ENCODE data around the gene CAP1. TPM values are rescaled to one million over a fixed set of nuclear protein-coding genes. Genes with fewer than 3 reads are reported as not detected.
A peak's percentile ranks its signal among the peaks of the same experiment; 100 is the strongest.

CAP1 gene
- total RNA-seq, 1 experiment from 2014 or later: 642 TPM

DNA sequence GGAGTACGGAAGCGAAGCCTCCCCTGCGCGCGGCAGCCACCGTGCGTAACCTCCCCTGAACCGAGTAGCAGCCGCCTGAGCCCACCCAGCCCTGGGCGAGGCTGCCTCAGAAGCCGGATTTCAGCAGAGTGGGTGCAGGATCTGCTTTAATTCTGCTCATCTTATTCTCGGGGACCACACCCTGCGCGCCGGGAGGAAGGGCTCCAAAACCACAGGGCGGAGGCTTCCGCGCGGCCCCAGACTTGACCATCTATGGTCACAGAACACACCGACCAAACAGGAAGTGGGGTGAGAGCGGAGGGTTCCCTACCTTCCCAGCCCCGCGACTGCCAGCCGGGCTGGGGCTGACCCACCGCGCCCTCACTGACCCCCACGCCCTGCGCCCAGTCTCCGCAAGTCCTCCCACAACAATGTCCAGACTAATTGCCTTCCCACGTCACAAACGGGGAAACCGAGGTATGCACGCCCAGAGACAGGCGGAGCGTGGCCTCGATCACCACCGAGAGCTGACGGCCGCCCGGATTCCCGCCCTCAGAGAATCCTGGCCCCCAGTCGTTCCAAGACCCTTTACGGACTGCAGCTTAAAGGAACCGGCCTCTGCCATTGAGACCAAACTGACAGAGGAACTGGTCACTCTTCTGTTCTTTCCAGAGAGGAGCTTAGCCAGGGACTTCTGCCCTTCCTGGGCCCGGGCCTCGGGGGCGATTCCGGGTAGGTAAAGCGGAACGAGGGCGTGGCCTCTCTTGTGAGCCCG lies 595 bp upstream of the CAP1 start:
- Histone ChIP-seq H3K27me3 (replicated peaks) (no peaks in the 10 kb centered on the region), H3K4me3 (peak overlapping the region; percentile 83), H3K27ac (peak overlapping the region; percentile 98), H3K9me3 (replicated peaks) (no peaks in the 10 kb centered on the region), H3K36me3 (peaks cover 36% of the 10 kb centered on the region), H3K4me1 (replicated peaks) (peaks cover 34% of the 10 kb centered on the region)
- peak; percentile 97 for DNase-seq (ENCODE audit: low read depth in 1 of 2, low spot score in 2 of 2)

DNA sequence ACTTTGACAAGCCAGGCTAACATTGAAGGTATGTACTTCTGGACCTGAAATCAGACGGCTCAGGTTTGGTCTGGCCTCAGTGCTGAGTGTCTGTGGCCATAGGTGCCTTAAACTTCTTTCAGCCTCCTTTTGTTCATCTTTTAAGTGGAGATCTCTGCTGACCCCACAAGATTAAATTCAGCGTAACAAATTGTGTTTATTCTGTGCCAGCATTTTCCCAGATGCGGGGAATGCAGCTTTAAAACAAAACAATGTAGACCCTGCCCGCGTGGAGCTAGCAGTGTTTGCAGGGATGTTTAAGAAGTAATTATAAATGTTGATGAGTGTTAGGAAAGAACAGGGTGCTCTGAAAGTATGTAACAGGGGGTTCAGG lies 923 bp downstream of the CAP1 start:
- peaks cover 46% of the 10 kb centered on the region for H3K4me1 ChIP-seq (replicated peaks)
- no peak overlapping the region for H3K27ac ChIP-seq

DNA sequence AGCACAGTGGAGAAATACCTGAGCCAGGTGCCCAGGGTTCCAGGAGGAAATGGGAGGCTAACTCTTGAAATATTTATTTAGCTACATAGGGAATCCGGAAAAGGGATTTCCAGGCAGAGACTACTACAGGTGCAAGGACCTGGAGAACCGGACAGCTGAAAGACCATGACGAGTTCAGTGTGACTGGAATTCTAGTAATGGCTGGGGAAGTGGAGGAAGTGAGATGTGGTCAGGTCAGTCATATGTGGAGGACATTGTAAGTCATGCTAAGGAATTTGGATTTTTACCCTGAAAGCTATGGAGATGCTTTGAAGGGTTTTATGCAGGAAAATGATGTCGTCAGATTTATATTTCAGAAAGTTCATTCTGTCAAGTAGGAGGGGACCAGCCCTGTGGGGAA lies 1.8 kb downstream of the CAP1 start:
- Histone ChIP-seq H3K36me3 (peaks cover 58% of the 10 kb centered on the region), H3K27ac (no peak overlapping the region), H3K27me3 (replicated peaks) (no peaks in the 10 kb centered on the region), H3K4me1 (replicated peaks) (peaks cover 41% of the 10 kb centered on the region), H3K9me3 (replicated peaks) (no peaks in the 10 kb centered on the region), H3K4me3 (peak overlapping the region; percentile 83)
- no peak for DNase-seq (ENCODE audit: low read depth in 1 of 2, low spot score in 2 of 2)

More for the DNA sequence above, 923 bp downstream of the CAP1 start:
- Histone ChIP-seq H3K27me3 (replicated peaks) (no peaks in the 10 kb centered on the region), H3K4me3 (peak overlapping the region; percentile 83), H3K36me3 (peaks cover 51% of the 10 kb centered on the region), H3K9me3 (replicated peaks) (no peaks in the 10 kb centered on the region)
- no peak for DNase-seq (ENCODE audit: low read depth in 1 of 2, low spot score in 2 of 2)

DNA sequence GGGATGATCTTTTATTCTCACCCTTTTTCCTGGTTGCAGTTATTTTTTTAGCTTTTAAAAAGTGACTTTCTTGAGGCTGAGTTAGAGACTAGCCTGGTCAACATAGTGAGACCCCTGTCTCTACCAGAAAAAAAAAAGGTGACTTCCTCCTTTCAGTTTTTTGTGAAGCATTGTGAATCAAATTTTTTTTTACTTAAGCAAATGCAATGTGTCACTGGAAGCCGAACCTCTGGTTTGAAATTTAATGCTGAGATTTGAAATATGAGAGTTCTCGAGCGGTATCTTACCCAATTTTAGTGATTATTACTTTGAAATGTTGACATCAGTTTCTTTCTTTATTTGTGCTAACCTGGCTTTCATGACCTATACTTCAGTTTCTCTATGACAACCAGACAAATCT lies 3.6 kb downstream of the CAP1 start:
- Histone ChIP-seq H3K27me3 (replicated peaks) (no peaks in the 10 kb centered on the region), H3K27ac (no peak overlapping the region), H3K9me3 (replicated peaks) (no peaks in the 10 kb centered on the region), H3K4me1 (replicated peaks) (peaks cover 34% of the 10 kb centered on the region), H3K4me3 (no peak overlapping the region), H3K36me3 (peaks cover 71% of the 10 kb centered on the region)
- no peak for DNase-seq (ENCODE audit: low read depth in 1 of 2, low spot score in 2 of 2)

DNA sequence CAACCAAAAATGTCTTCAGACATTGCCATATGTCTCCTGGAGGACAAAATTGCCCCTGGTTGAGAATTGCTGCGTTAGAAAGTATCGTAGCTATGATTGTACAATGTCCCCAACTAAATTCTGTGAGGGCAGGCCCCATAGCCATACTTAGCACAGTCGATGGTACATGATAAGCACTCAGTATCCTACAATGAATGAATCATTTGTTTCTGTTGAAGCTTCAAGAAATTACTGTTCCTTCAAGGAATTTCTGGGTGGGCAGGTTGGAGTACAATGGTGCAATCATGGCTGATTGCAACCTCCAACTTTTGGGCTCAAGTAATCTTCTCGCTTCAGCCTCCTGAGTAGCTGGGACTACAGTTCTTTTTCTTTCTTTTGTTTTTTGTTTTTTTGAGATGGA lies 4.7 kb downstream of the CAP1 start:
- peaks cover 29% of the 10 kb centered on the region for H3K4me1 ChIP-seq (replicated peaks)
- no peak for DNase-seq (ENCODE audit: low read depth in 1 of 2, low spot score in 2 of 2)

DNA sequence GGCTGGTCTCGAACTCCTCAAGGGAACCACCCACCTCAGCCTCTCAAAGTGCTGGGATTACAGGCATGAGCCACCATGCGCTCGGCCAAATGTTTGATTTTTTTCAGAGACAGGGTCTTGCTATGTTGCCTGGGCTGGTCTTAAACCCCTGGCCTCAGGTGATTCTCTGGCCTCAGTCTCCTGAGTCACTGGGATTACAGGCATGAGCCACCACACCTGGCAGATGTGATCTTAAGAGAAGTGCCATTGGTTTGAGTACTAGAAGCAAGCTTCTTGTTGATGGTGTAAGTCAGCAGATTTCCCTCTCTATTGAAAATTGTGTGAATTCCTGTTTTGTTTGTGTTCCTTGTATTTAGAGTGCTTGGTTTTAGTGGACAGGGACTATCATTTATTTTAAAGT lies 5.2 kb downstream of the CAP1 start:
- no peak overlapping the region for H3K4me3 ChIP-seq
- H3K27me3 ChIP-seq (replicated peaks): no peaks in the 10 kb centered on the region
- peaks cover 80% of the 10 kb centered on the region for H3K36me3 ChIP-seq
- no peaks in the 10 kb centered on the region for H3K9me3 ChIP-seq (replicated peaks)
- no peak for DNase-seq (ENCODE audit: low read depth in 1 of 2, low spot score in 2 of 2)
- no peak overlapping the region for H3K27ac ChIP-seq
- peaks cover 29% of the 10 kb centered on the region for H3K4me1 ChIP-seq (replicated peaks)

More for the DNA sequence above, 4.7 kb downstream of the CAP1 start:
- Histone ChIP-seq H3K36me3 (peaks cover 78% of the 10 kb centered on the region), H3K4me3 (no peak overlapping the region), H3K9me3 (replicated peaks) (no peaks in the 10 kb centered on the region), H3K27me3 (replicated peaks) (no peaks in the 10 kb centered on the region), H3K27ac (no peak overlapping the region)

DNA sequence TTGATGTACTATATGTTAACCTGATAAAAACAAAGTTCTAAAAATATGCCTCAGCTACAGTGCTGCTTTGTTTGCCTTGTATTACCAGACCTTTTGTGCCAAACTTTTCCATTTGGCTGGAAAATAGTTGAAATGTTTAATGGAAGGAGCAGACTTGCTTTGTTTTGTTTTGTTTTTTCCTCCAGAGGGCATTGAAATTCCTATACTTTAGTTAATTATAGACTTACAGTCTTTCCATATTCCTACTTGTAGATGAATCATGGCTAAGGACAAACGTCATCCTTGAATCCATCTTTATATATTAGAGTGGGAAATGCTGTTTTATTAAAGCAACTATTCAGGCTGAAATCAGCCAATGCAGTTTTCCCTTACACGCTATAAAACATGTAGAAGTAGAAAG lies 6.7 kb downstream of the CAP1 start:
- H3K4me1 ChIP-seq (replicated peaks): peaks cover 25% of the 10 kb centered on the region

DNA sequence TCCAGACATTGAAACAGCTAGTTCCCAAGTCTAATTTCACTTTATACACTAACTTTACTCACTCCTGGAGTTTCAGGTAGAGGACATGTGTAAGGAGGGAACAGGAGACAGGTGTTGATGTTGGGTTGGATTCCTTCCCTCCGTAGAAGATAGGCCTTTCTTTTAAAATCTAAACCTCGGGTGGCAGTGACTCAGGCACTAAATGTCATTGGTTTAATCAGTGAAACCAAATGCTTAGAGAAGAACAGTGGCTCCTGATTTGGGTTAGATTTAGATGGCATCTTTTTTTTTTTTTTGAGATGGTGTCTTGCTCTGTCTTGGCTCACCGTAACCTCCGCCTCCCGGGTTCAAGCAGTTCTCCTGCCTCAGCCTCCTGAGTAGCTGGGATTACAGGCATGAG lies 7.2 kb downstream of the CAP1 start:
- Histone ChIP-seq H3K4me1 (replicated peaks) (peaks cover 20% of the 10 kb centered on the region), H3K9me3 (replicated peaks) (no peaks in the 10 kb centered on the region), H3K27ac (no peak overlapping the region), H3K27me3 (replicated peaks) (no peaks in the 10 kb centered on the region), H3K36me3 (peaks cover 80% of the 10 kb centered on the region), H3K4me3 (no peak overlapping the region)
- no peak for DNase-seq (ENCODE audit: low read depth in 1 of 2, low spot score in 2 of 2)

More for the DNA sequence above, 6.7 kb downstream of the CAP1 start:
- Histone ChIP-seq H3K9me3 (replicated peaks) (no peaks in the 10 kb centered on the region), H3K27ac (no peak overlapping the region), H3K4me3 (no peak overlapping the region), H3K27me3 (replicated peaks) (no peaks in the 10 kb centered on the region), H3K36me3 (peaks cover 81% of the 10 kb centered on the region)
- DNase-seq (ENCODE audit: low read depth in 1 of 2, low spot score in 2 of 2): no peak

DNA sequence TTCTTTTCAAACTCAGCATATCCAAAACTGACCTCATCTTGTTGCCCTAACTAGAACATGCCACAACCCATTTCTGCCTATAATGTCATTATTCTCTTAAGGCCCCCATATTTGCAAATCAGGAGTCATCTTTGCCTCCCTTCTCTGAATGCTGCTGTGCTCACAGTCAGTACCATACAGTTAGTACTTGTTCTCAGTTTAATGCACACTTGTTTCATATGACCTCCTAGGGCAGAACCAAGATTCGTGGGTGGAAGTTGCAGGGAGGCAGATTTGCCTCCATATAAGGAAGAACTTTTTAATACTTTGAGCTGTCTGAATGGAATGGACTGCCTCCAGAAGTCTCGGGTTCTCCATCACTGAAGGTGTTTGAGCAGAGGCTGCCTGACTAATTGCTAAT lies 9.2 kb downstream of the CAP1 start:
- DNase-seq (ENCODE audit: low read depth in 1 of 2, low spot score in 2 of 2): no peak
- H3K27me3 ChIP-seq (replicated peaks): no peaks in the 10 kb centered on the region
- H3K27ac ChIP-seq: no peak overlapping the region
- H3K36me3 ChIP-seq: peaks cover 85% of the 10 kb centered on the region
- peaks cover 18% of the 10 kb centered on the region for H3K4me1 ChIP-seq (replicated peaks)
- no peaks in the 10 kb centered on the region for H3K9me3 ChIP-seq (replicated peaks)
- no peak overlapping the region for H3K4me3 ChIP-seq

DNA sequence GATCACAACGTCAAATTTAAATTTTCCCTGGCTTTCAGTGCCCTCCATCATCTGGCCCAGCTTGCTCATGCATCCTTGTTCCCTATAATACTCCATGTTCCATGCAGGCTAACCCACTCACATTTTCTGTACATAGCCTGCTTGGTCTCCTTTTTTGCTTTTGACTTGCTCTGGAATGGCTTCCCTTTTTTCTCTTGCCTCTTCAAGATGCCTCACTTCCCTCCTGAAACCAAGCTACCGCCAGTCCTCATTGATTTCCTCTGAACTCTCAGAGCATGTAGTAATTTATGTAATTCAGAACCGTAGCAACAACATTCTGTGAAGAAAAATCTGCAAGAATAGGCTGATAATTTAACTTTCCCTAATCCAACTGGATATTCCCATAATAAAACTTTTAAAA lies 10.3 kb downstream of the CAP1 start:
- H3K36me3 ChIP-seq: peaks cover 84% of the 10 kb centered on the region
- H3K9me3 ChIP-seq (replicated peaks): no peaks in the 10 kb centered on the region
- no peaks in the 10 kb centered on the region for H3K27me3 ChIP-seq (replicated peaks)
- DNase-seq (ENCODE audit: low read depth in 1 of 2, low spot score in 2 of 2): no peak
- H3K4me3 ChIP-seq: no peak overlapping the region
- peaks cover 8% of the 10 kb centered on the region for H3K4me1 ChIP-seq (replicated peaks)
- H3K27ac ChIP-seq: no peak overlapping the region

DNA sequence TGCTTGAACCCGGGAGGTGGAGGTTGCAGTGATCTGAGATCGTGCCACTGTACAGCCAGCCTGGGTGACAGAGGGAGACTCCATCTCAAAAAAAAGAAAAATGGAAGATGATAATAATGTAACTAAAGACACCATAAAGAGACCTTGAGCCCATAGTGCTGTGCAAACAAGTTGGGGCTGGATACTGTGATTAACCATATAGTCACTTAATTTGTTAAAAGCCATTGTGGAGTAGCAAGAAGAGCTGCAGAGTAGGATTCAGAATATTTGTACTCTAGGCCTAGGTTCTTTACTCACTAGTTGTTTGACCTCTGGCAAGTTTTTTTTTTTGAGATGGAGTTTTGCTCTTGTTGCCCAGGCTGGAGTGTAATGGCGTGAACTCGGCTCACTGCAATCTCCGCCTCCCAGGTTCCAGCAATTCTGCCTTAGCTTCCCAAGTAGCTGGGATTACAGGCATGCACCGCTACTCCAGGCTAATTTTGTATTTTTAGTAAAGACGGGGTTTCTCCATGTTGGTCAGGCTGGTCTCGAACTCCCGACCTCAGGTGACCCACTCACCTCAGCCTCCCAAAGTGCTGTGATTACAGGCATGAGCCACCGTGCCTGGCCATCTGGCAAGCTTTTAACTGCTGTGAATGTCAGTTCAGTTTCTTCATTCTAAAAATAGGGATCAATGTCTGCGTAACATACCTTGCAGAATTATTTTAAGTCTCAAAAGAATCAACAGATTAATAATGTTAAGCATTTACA lies 12.8 kb downstream of the CAP1 start:
- Histone ChIP-seq H3K27me3 (replicated peaks) (no peaks in the 10 kb centered on the region), H3K36me3 (peaks cover 86% of the 10 kb centered on the region), H3K9me3 (replicated peaks) (no peaks in the 10 kb centered on the region), H3K4me1 (replicated peaks) (peaks cover 17% of the 10 kb centered on the region), H3K27ac (no peak overlapping the region), H3K4me3 (no peak overlapping the region)
- no peak for DNase-seq (ENCODE audit: low read depth in 1 of 2, low spot score in 2 of 2)

DNA sequence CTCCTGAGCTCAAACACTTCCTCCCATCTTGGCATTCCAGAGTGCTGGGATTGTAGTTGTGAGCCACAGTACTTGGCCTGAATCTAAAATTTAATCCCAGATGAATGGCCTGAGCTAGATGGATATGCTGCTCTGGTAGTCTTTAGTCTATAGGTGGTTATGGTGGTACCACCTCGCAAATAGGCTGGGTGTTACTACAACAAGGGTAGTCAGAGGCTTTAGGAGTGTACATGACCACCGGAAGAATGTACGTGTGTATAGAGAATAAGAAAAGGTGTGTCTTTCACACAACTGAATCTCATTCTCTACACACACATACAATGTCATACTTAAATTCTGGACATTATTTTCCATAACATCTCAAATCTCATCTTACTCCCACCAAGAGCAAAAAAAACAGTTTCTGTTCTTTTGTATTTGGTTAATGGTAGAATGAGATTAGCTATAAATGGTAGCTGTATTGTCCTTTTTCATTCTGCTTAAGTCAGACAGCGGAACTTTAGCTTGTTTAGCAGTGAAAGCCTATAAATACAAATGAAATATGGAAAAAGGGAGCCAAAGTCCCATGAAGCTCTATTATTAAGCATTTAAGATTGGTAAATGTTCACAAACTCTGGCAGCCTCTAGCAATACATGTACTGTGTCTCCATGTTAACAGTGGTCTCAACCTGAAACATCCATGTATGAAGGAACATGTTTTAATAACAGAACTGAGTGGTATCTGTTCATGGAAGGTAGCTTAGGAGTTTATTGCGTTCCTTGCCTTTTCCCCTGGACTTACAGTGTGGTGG lies 16.2 kb downstream of the CAP1 start:
- Histone ChIP-seq H3K27ac (no peak overlapping the region), H3K4me3 (no peak overlapping the region), H3K27me3 (replicated peaks) (no peaks in the 10 kb centered on the region), H3K4me1 (replicated peaks) (peaks cover 32% of the 10 kb centered on the region), H3K36me3 (peaks cover 91% of the 10 kb centered on the region), H3K9me3 (replicated peaks) (no peaks in the 10 kb centered on the region)
- DNase-seq (ENCODE audit: low read depth in 1 of 2, low spot score in 2 of 2): no peak

DNA sequence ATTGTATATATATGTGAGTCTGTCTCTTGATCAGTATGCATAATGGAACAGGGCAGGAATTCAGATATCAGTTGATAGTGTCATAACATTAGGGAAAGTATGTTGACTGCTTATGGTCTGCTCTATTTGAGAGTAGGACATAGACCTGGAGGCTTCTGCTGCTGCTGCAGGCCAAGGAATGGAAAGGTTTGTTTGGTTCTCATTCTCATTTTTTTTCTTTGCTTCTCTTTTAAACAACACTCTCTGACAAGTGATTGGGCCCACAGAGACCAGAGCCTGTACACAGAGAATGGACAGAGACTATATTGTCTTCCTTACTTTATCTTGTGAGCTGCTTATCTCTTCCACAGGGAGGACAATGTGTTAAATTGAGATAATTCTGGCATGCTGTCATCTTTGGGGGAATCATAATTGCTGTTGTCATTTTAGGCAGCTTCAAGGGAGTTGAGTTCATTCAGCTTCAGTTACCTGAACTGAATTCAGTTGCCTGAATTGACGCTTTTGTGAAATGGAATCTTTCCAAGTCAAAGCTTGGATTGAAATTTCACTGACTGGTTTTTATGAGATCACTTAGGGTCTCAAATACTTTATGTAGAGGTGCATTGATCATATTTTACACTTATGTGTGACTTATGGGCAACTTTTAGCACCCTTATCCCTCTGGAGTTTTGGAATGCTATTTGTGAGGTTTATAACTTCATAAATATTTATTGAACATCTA lies 16.9 kb downstream of the CAP1 start:
- peaks cover 91% of the 10 kb centered on the region for H3K36me3 ChIP-seq
- no peak overlapping the region for H3K4me3 ChIP-seq
- H3K9me3 ChIP-seq (replicated peaks): no peaks in the 10 kb centered on the region
- peaks cover 32% of the 10 kb centered on the region for H3K4me1 ChIP-seq (replicated peaks)
- no peaks in the 10 kb centered on the region for H3K27me3 ChIP-seq (replicated peaks)
- DNase-seq (ENCODE audit: low read depth in 1 of 2, low spot score in 2 of 2): no peak
- H3K27ac ChIP-seq: no peak overlapping the region
